GM12878 (cell line): Measurements from ENCODE around the gene KCNQ1.

ENCODE experiments used
- CHD4 ChIP-seq: fragments of 200-600 bp; sonication (generic); IDR thresholded peaks from 2 replicates; pipeline ENCODE4 v1.6.1; 2016; ENCODE audit warnings: mild to moderate bottlenecking
- EP300 ChIP-seq, 2 experiments: fragments of 150-350 bp in 1 of 2; IDR thresholded peaks; 2 replicates each; pipeline ENCODE4 v1.6.1; 2011 to 2012; ENCODE audit warnings: low read depth in 2 of 2, low read length in 2 of 2, borderline replicate concordance in 1 of 2, improper control_type of control experiment in 1 of 2, inconsistent platforms in 1 of 2; ENCODE audit not compliant: control insufficient read depth in 1 of 2
- ETV6 ChIP-seq, 2 experiments: fragments of 450-650 bp in 1 of 2; IDR thresholded peaks in 1 of 2; conservative IDR thresholded peaks in 1 of 2; 2 replicates each; pipeline ENCODE4 v1.6.1; 2014; ENCODE audit warnings: antibody characterized with exemption in 1 of 2, borderline replicate concordance in 1 of 2, low read depth in 1 of 2, mild to moderate bottlenecking in 1 of 2, moderate library complexity in 1 of 2
- HDAC6 ChIP-seq: fragments of 200-600 bp; sonication (generic); IDR thresholded peaks from one replicate; pipeline ENCODE4 v1.8.0; 2017; ENCODE audit warnings: antibody characterized with exemption; ENCODE audit not compliant: unreplicated experiment
- JUNB ChIP-seq: IDR thresholded peaks from 2 replicates; pipeline ENCODE4 v1.6.1; 2016; ENCODE audit warnings: antibody characterized with exemption, mild to moderate bottlenecking
- PBX3 ChIP-seq: IDR thresholded peaks from 2 replicates; pipeline ENCODE4 v1.6.1; 2011; ENCODE audit warnings: mild to moderate bottlenecking, low read depth, low read length, moderate library complexity; ENCODE audit not compliant: insufficient replicate concordance
- POLR2AphosphoS5 ChIP-seq: IDR thresholded peaks from 2 replicates; pipeline ENCODE4 v1.6.1; 2011; ENCODE audit warnings: mild to moderate bottlenecking, low read length, inconsistent platforms
- SIN3A ChIP-seq: IDR thresholded peaks from 2 replicates; pipeline ENCODE4 v1.6.1; 2012; ENCODE audit warnings: low read depth, low read length, improper control_type of control experiment
- SPI1 ChIP-seq: IDR thresholded peaks from 2 replicates; pipeline ENCODE4 v1.6.1; 2011; ENCODE audit warnings: low read depth, mild to moderate bottlenecking, low read length, moderate library complexity, borderline replicate concordance; ENCODE audit not compliant: insufficient read depth
- TF ChIP-seq, protein P1 (sequence below): IDR thresholded peaks from 2 replicates; pipeline ENCODE4 v1.6.1; 2012; ENCODE audit warnings: low read depth, low read length, improper control_type of control experiment
- TF ChIP-seq, protein P2 (sequence below), 3 experiments: IDR thresholded peaks in 2 of 3; conservative IDR thresholded peaks in 1 of 3; 2 replicates each; pipeline ENCODE4 v1.5.1; 2011; ENCODE audit warnings: low read depth in 3 of 3, low read length in 3 of 3, mild to moderate bottlenecking in 3 of 3, control low read depth in 2 of 3, moderate library complexity in 2 of 3, inconsistent platforms in 1 of 3, mixed read lengths in 1 of 3; ENCODE audit not compliant: control insufficient read depth in 2 of 3, insufficient read depth in 1 of 3; ENCODE audit errors: extremely low read depth in 1 of 3
- TF ChIP-seq, protein P3 (sequence below): fragments of 450-650 bp; IDR thresholded peaks from 2 replicates; pipeline ENCODE4 v1.6.1; 2017; ENCODE audit warnings: mild to moderate bottlenecking, low read depth, inconsistent platforms; ENCODE audit not compliant: poor library complexity, severe bottlenecking

GRCh38 chr11:2832533-2833020 is 387.8 kb downstream of the KCNQ1 start:
- TF ChIP-seq HDAC6 = no peak
- TF ChIP-seq PBX3 = no peak
- no peak for TF ChIP-seq SIN3A
- no peak for TF ChIP-seq ETV6 (conservative IDR thresholded peaks at IDR 0.05 in 1 of 2, IDR thresholded peaks at IDR 0.05 in 1 of 2; ENCODE audit: borderline replicate concordance in 1 of 2, low read depth in 1 of 2)
- TF ChIP-seq SPI1 = no peak
- no peak for TF ChIP-seq JUNB
- TF ChIP-seq, protein P1, sequence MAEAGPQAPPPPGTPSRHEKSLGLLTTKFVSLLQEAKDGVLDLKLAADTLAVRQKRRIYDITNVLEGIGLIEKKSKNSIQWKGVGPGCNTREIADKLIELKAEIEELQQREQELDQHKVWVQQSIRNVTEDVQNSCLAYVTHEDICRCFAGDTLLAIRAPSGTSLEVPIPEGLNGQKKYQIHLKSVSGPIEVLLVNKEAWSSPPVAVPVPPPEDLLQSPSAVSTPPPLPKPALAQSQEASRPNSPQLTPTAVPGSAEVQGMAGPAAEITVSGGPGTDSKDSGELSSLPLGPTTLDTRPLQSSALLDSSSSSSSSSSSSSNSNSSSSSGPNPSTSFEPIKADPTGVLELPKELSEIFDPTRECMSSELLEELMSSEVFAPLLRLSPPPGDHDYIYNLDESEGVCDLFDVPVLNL = no peak
- TF ChIP-seq, protein P2, sequence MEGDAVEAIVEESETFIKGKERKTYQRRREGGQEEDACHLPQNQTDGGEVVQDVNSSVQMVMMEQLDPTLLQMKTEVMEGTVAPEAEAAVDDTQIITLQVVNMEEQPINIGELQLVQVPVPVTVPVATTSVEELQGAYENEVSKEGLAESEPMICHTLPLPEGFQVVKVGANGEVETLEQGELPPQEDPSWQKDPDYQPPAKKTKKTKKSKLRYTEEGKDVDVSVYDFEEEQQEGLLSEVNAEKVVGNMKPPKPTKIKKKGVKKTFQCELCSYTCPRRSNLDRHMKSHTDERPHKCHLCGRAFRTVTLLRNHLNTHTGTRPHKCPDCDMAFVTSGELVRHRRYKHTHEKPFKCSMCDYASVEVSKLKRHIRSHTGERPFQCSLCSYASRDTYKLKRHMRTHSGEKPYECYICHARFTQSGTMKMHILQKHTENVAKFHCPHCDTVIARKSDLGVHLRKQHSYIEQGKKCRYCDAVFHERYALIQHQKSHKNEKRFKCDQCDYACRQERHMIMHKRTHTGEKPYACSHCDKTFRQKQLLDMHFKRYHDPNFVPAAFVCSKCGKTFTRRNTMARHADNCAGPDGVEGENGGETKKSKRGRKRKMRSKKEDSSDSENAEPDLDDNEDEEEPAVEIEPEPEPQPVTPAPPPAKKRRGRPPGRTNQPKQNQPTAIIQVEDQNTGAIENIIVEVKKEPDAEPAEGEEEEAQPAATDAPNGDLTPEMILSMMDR (IDR thresholded peaks at IDR 0.05 in 2 of 3, conservative IDR thresholded peaks at IDR 0.05 in 1 of 3; ENCODE audit: control insufficient read depth in 2 of 3, extremely low read depth in 1 of 3, insufficient read depth in 1 of 3, low read depth in 3 of 3, low read length in 3 of 3) = no peak
- TF ChIP-seq CHD4 = no peak
- TF ChIP-seq POLR2AphosphoS5 = no peak
- no peak for TF ChIP-seq EP300 (IDR thresholded peaks at IDR 0.05; ENCODE audit: borderline replicate concordance in 1 of 2, control insufficient read depth in 1 of 2, low read depth in 2 of 2, low read length in 2 of 2)
- TF ChIP-seq, protein P3, sequence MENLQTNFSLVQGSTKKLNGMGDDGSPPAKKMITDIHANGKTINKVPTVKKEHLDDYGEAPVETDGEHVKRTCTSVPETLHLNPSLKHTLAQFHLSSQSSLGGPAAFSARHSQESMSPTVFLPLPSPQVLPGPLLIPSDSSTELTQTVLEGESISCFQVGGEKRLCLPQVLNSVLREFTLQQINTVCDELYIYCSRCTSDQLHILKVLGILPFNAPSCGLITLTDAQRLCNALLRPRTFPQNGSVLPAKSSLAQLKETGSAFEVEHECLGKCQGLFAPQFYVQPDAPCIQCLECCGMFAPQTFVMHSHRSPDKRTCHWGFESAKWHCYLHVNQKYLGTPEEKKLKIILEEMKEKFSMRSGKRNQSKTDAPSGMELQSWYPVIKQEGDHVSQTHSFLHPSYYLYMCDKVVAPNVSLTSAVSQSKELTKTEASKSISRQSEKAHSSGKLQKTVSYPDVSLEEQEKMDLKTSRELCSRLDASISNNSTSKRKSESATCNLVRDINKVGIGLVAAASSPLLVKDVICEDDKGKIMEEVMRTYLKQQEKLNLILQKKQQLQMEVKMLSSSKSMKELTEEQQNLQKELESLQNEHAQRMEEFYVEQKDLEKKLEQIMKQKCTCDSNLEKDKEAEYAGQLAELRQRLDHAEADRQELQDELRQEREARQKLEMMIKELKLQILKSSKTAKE = no peak
